ENCODE results near the gene CTDSPL. TPM values are rescaled to one million over a fixed set of nuclear protein-coding genes. Genes with fewer than 3 reads are reported as not detected.

CTDSPL gene
- total and polyA plus RNA-seq, 7 experiments from 2014 or later, result 0.15 to 5.6 (median 1.7) TPM

- Histone ChIP-seq H3K4me1 (ENCODE audit: control insufficient read depth in 2 of 2, insufficient read depth in 2 of 2, low read length in 2 of 2) (peaks cover 0 to 5% of the 10 kb centered on the region in 2 donors), H3K36me3 (ENCODE audit: control insufficient read depth in 2 of 3, insufficient read depth in 3 of 3, low read length in 3 of 3) (no peaks in the 10 kb centered on the region), H3K9me3 (ENCODE audit: control insufficient read depth in 2 of 3, low read length in 3 of 3) (no peaks in the 10 kb centered on the region), H3K27me3 (ENCODE audit: control insufficient read depth in 2 of 2, insufficient read depth in 2 of 2, low read length in 2 of 2) (no peaks in the 10 kb centered on the region), H3K4me3 (ENCODE audit: low read length) (no peak overlapping the region), H3K27ac (ENCODE audit: low read depth, low read length) (no peak overlapping the region)
- H3K36me3 Mint-ChIP-seq, result peaks cover 0 to 5% (median 0%) of the 10 kb centered on the region in 5 donors
- H3K9me3 Mint-ChIP-seq, result no peaks in the 10 kb centered on the region
- H3K27me3 Mint-ChIP-seq, result no peaks in the 10 kb centered on the region
- CTCF ChIA-PET, result no interaction called here
- peaks cover 3 to 60% (median 10%) of the 10 kb centered on the region in 7 donors for H3K4me1 Mint-ChIP-seq
- intact Hi-C loops (cut with micrococcal nuclease), result loop anchor here in 1 of 2 donors (10.0 kb wide), 1 partner anchor 63 kb away; no protein-coding TSS in a partner anchor
- H3K4me3 Mint-ChIP-seq, result no peak overlapping the region
- POLR2A ChIA-PET, result interaction anchor here (1.2 kb wide), 1 partner anchor 15 kb away, joined by 3 read pairs; no protein-coding TSS in a partner anchor
- no peak overlapping the region for H3K27ac Mint-ChIP-seq
- DNase-seq (no peak), ATAC-seq (no peak)
Observed at GRCh38 chr3:37901721-37902120, 40.0 kb downstream of the CTDSPL start.

GRCh38 chr3:37902674-37903073 is 41.0 kb downstream of the CTDSPL start:
- Histone ChIP-seq H3K4me1 (ENCODE audit: control insufficient read depth in 2 of 2, insufficient read depth in 2 of 2, low read length in 2 of 2) (peaks cover 5 to 12% of the 10 kb centered on the region in 2 donors), H3K36me3 (ENCODE audit: control insufficient read depth in 2 of 3, insufficient read depth in 3 of 3, low read length in 3 of 3) (no peaks in the 10 kb centered on the region), H3K9me3 (ENCODE audit: control insufficient read depth in 2 of 3, low read length in 3 of 3) (no peaks in the 10 kb centered on the region), H3K27ac (ENCODE audit: low read depth, low read length) (no peak overlapping the region), H3K4me3 (ENCODE audit: low read length) (no peak overlapping the region), H3K27me3 (ENCODE audit: control insufficient read depth in 2 of 2, insufficient read depth in 2 of 2, low read length in 2 of 2) (no peaks in the 10 kb centered on the region)
- POLR2A ChIA-PET, result interaction anchor here (0.5 to 1.2 kb wide), 2 partner anchors 14 to 534 kb away, joined by 3 read pairs; no protein-coding TSS in a partner anchor
- peaks cover 0 to 5% (median 0%) of the 10 kb centered on the region in 5 donors for H3K36me3 Mint-ChIP-seq
- intact Hi-C loops (cut with micrococcal nuclease), result loop anchor here in 1 of 2 donors (10.0 kb wide), 1 partner anchor 62 kb away; no protein-coding TSS in a partner anchor
- CTCF ChIA-PET, result no interaction called here
- peak overlapping the region in 2 of 9 donors; percentile 11 to 83 for H3K27ac Mint-ChIP-seq
- ATAC-seq, result peak; percentile 36
- H3K9me3 Mint-ChIP-seq, result no peaks in the 10 kb centered on the region
- peaks cover 13 to 69% (median 19%) of the 10 kb centered on the region in 7 donors for H3K4me1 Mint-ChIP-seq
- no peak for DNase-seq
- no peaks in the 10 kb centered on the region for H3K27me3 Mint-ChIP-seq
- peak overlapping the region in 1 of 10 donors; percentile 75 for H3K4me3 Mint-ChIP-seq

- intact Hi-C loops (cut with micrococcal nuclease), result loop anchor here in 1 of 2 donors (10.0 kb wide), 1 partner anchor 61 kb away; no protein-coding TSS in a partner anchor
- ChIA-PET CTCF (no interaction called here), POLR2A (interaction anchor here (0.6 kb wide), 1 partner anchor 433 kb away, joined by 3 read pairs; no protein-coding TSS in a partner anchor)
- Mint-ChIP-seq H3K4me3 (peak overlapping the region in 1 of 10 donors; percentile 75), H3K36me3 (peaks cover 0 to 5% (median 0%) of the 10 kb centered on the region in 5 donors), H3K4me1 (peaks cover 18 to 75% (median 25%) of the 10 kb centered on the region in 7 donors), H3K9me3 (no peaks in the 10 kb centered on the region), H3K27ac (peak overlapping the region in 1 of 9 donors; percentile 83), H3K27me3 (no peaks in the 10 kb centered on the region)
- Histone ChIP-seq H3K4me1 (ENCODE audit: control insufficient read depth in 2 of 2, insufficient read depth in 2 of 2, low read length in 2 of 2) (peaks cover 8 to 16% of the 10 kb centered on the region in 2 donors), H3K36me3 (ENCODE audit: control insufficient read depth in 2 of 3, insufficient read depth in 3 of 3, low read length in 3 of 3) (no peaks in the 10 kb centered on the region), H3K27ac (ENCODE audit: low read depth, low read length) (no peak overlapping the region), H3K27me3 (ENCODE audit: control insufficient read depth in 2 of 2, insufficient read depth in 2 of 2, low read length in 2 of 2) (no peaks in the 10 kb centered on the region), H3K4me3 (ENCODE audit: low read length) (no peak overlapping the region), H3K9me3 (ENCODE audit: control insufficient read depth in 2 of 3, low read length in 3 of 3) (no peaks in the 10 kb centered on the region)
- DNase-seq (no peak), ATAC-seq (no peak)
Observed at GRCh38 chr3:37903320-37903719, 41.6 kb downstream of the CTDSPL start.

- no peaks in the 10 kb centered on the region for H3K9me3 Mint-ChIP-seq
Observed at GRCh38 chr3:37903734-37904133, 42.1 kb downstream of the CTDSPL start.

GRCh38 chr3:37904601-37905000 is 42.9 kb downstream of the CTDSPL start:
- intact Hi-C loops (cut with micrococcal nuclease), result loop anchor here in 1 of 2 donors (10.0 kb wide), 1 partner anchor 60 kb away; no protein-coding TSS in a partner anchor
- Mint-ChIP-seq H3K36me3 (peaks cover 0 to 5% (median 0%) of the 10 kb centered on the region in 5 donors), H3K27ac (no peak overlapping the region), H3K4me3 (no peak overlapping the region), H3K4me1 (peaks cover 18 to 77% (median 32%) of the 10 kb centered on the region in 7 donors), H3K27me3 (no peaks in the 10 kb centered on the region), H3K9me3 (no peaks in the 10 kb centered on the region)
- CTCF ChIA-PET, result no interaction called here
- Histone ChIP-seq H3K4me3 (ENCODE audit: low read length) (no peak overlapping the region), H3K27ac (ENCODE audit: low read depth, low read length) (no peak overlapping the region), H3K4me1 (ENCODE audit: control insufficient read depth in 2 of 2, insufficient read depth in 2 of 2, low read length in 2 of 2) (peaks cover 8 to 16% of the 10 kb centered on the region in 2 donors), H3K27me3 (ENCODE audit: control insufficient read depth in 2 of 2, insufficient read depth in 2 of 2, low read length in 2 of 2) (no peaks in the 10 kb centered on the region), H3K9me3 (ENCODE audit: control insufficient read depth in 2 of 3, low read length in 3 of 3) (no peaks in the 10 kb centered on the region), H3K36me3 (ENCODE audit: control insufficient read depth in 2 of 3, insufficient read depth in 3 of 3, low read length in 3 of 3) (no peaks in the 10 kb centered on the region)
- ATAC-seq (no peak), DNase-seq (no peak)
- POLR2A ChIA-PET, result interaction anchor here (0.6 kb wide), 1 partner anchor 38 kb away, joined by 4 read pairs; no protein-coding TSS in a partner anchor

More at GRCh38 chr3:37903734-37904133, 42.1 kb downstream of the CTDSPL start:
- Histone ChIP-seq H3K27me3 (ENCODE audit: control insufficient read depth in 2 of 2, insufficient read depth in 2 of 2, low read length in 2 of 2) (no peaks in the 10 kb centered on the region), H3K36me3 (ENCODE audit: control insufficient read depth in 2 of 3, insufficient read depth in 3 of 3, low read length in 3 of 3) (no peaks in the 10 kb centered on the region), H3K4me3 (ENCODE audit: low read length) (no peak overlapping the region), H3K27ac (ENCODE audit: low read depth, low read length) (no peak overlapping the region), H3K4me1 (ENCODE audit: control insufficient read depth in 2 of 2, insufficient read depth in 2 of 2, low read length in 2 of 2) (peaks cover 8 to 16% of the 10 kb centered on the region in 2 donors), H3K9me3 (ENCODE audit: control insufficient read depth in 2 of 3, low read length in 3 of 3) (no peaks in the 10 kb centered on the region)
- intact Hi-C loops (cut with micrococcal nuclease), result loop anchor here in 1 of 2 donors (10.0 kb wide), 1 partner anchor 61 kb away; no protein-coding TSS in a partner anchor
- POLR2A ChIA-PET, result interaction anchor here (0.6 kb wide), 1 partner anchor 434 kb away, joined by 3 read pairs; no protein-coding TSS in a partner anchor
- ATAC-seq (no peak), DNase-seq (no peak)
- Mint-ChIP-seq H3K4me3 (no peak overlapping the region), H3K27ac (no peak overlapping the region), H3K27me3 (no peaks in the 10 kb centered on the region), H3K4me1 (peaks cover 18 to 79% (median 28%) of the 10 kb centered on the region in 7 donors), H3K36me3 (peaks cover 0 to 5% (median 0%) of the 10 kb centered on the region in 5 donors)
- CTCF ChIA-PET, result no interaction called here

GRCh38 chr3:37905346-37905745 is 43.7 kb downstream of the CTDSPL start:
- peaks cover 8 to 16% of the 10 kb centered on the region in 2 donors for H3K4me1 ChIP-seq (ENCODE audit: control insufficient read depth in 2 of 2, insufficient read depth in 2 of 2, low read length in 2 of 2)
- no peaks in the 10 kb centered on the region for H3K27me3 ChIP-seq (ENCODE audit: control insufficient read depth in 2 of 2, insufficient read depth in 2 of 2, low read length in 2 of 2)
- H3K36me3 Mint-ChIP-seq, result peaks cover 0 to 5% (median 0%) of the 10 kb centered on the region in 5 donors
- DNase-seq (no peak), ATAC-seq (no peak)
- no peak overlapping the region for H3K4me3 ChIP-seq (ENCODE audit: low read length)
- CTCF ChIA-PET, result interaction anchor here (0.6 kb wide), 1 partner anchor 62 kb away, joined by 4 read pairs; no protein-coding TSS in a partner anchor
- intact Hi-C loops (cut with micrococcal nuclease), result loop anchor here in 1 of 2 donors (10.0 kb wide), 1 partner anchor 59 kb away; no protein-coding TSS in a partner anchor
- H3K9me3 Mint-ChIP-seq, result no peaks in the 10 kb centered on the region
- no peaks in the 10 kb centered on the region for H3K27me3 Mint-ChIP-seq
- no peaks in the 10 kb centered on the region for H3K36me3 ChIP-seq (ENCODE audit: control insufficient read depth in 2 of 3, insufficient read depth in 3 of 3, low read length in 3 of 3)
- H3K27ac Mint-ChIP-seq, result no peak overlapping the region
- POLR2A ChIA-PET, result interaction anchor here (0.6 kb wide), 1 partner anchor 39 kb away, joined by 4 read pairs; no protein-coding TSS in a partner anchor
- no peak overlapping the region for H3K27ac ChIP-seq (ENCODE audit: low read depth, low read length)
- H3K9me3 ChIP-seq (ENCODE audit: control insufficient read depth in 2 of 3, low read length in 3 of 3), result no peaks in the 10 kb centered on the region
- H3K4me1 Mint-ChIP-seq, result peaks cover 18 to 74% (median 32%) of the 10 kb centered on the region in 7 donors
- no peak overlapping the region for H3K4me3 Mint-ChIP-seq
